Colonic mucosa (tissue), 4 donors: ENCODE results near the gene FAM107B. TPM values are rescaled to one million over a fixed set of nuclear protein-coding genes. Genes with fewer than 3 reads are reported as not detected.

Experiments
- DNase-seq: peaks from one replicate; pipeline ENCODE4 v3.0.0-alpha.2; 2020
- H3K27ac ChIP-seq: fragments of 200-600 bp; one replicate; pipeline ENCODE4 v1.8.0; 2021
- H3K27me3 ChIP-seq: fragments of 200-600 bp; one replicate; pipeline ENCODE4 v1.8.0; 2021
- H3K36me3 ChIP-seq: fragments of 200-600 bp; one replicate; pipeline ENCODE4 v1.8.0; 2021
- H3K4me1 ChIP-seq: fragments of 200-600 bp; one replicate; pipeline ENCODE4 v1.8.0; 2021; ENCODE audit warnings: mild to moderate bottlenecking
- H3K4me3 ChIP-seq: fragments of 200-600 bp; one replicate; pipeline ENCODE4 v1.8.0; 2021
- H3K9ac ChIP-seq, 2 donors: one replicate each; pipeline ENCODE4 v1.7.0; 2013; ENCODE audit warnings: control low read depth in 2 of 2, low read depth in 2 of 2, low read length in 2 of 2
- H3K9me3 ChIP-seq: fragments of 200-600 bp; one replicate; pipeline ENCODE4 v1.8.0; 2021
- CTCF ChIP-seq: fragments of 200-600 bp; IDR thresholded peaks from one replicate; pipeline ENCODE4 v1.8.0; 2022; ENCODE audit warnings: antibody characterized with exemption, mild to moderate bottlenecking
- intact Hi-C: fragments of 100-400 bp; cut with DNase I; formaldehyde crosslinking; loops from one replicate; pipeline ENCODE4 v1.14.1; 2022
- total RNA-seq, 2 donors: library from RNA; stranded (reverse); fragmentation: NEBNext Ultra II Directional in 1 of 2; extraction: Animal tissue kit (Norgen Biotek cat#: 25700) in 1 of 2; gene quantifications; one replicate each; pipeline ENCODE4 v1.2.1, GENCODE V29; 2021
- donor health status: healthy.
- donor health status: DM: no; HTN: no; CAD: no.
- donor health status: DM: no; HTN: no; CAD: no.

Gene FAM107B
- total RNA-seq, 2 donors from 2014 or later = 36.3 to 71.5 TPM

GRCh38 chr10:14485986-14486385, 288.7 kb downstream of the FAM107B start:
- H3K4me1 ChIP-seq = peaks cover 4% of the 10 kb centered on the region
- intact Hi-C loops = loop anchor here (10.0 kb wide), 1 partner anchor 291 kb away; no protein-coding TSS in a partner anchor
- no peaks in the 10 kb centered on the region for H3K9me3 ChIP-seq
- no peak for TF ChIP-seq CTCF
- no peaks in the 10 kb centered on the region for H3K27me3 ChIP-seq
- no peaks in the 10 kb centered on the region for H3K36me3 ChIP-seq
- no peak overlapping the region for H3K27ac ChIP-seq
- no peak overlapping the region for H3K9ac ChIP-seq
- no peak overlapping the region for H3K4me3 ChIP-seq
- no peak for DNase-seq

GRCh38 chr10:14483417-14483816, 291.3 kb downstream of the FAM107B start:
- Histone ChIP-seq H3K4me3 (no peak overlapping the region), H3K4me1 (peaks cover 2% of the 10 kb centered on the region), H3K36me3 (no peaks in the 10 kb centered on the region), H3K27me3 (no peaks in the 10 kb centered on the region), H3K27ac (no peak overlapping the region), H3K9me3 (no peaks in the 10 kb centered on the region), H3K9ac (no peak overlapping the region)
- no peak for DNase-seq
- intact Hi-C loops = loop anchor here (10.0 kb wide), 1 partner anchor 289 kb away; no protein-coding TSS in a partner anchor
- no peak for TF ChIP-seq CTCF

- DNase-seq = no peak
- Histone ChIP-seq H3K9me3 (no peaks in the 10 kb centered on the region), H3K27ac (no peak overlapping the region), H3K9ac (no peak overlapping the region), H3K36me3 (no peaks in the 10 kb centered on the region), H3K4me1 (no peaks in the 10 kb centered on the region), H3K27me3 (no peaks in the 10 kb centered on the region), H3K4me3 (no peak overlapping the region)
- intact Hi-C loops = loop anchor here (10.0 kb wide), 1 partner anchor 287 kb away; no protein-coding TSS in a partner anchor
- TF ChIP-seq CTCF = no peak
Measured at GRCh38 chr10:14481752-14482151, 292.9 kb downstream of the FAM107B start.

GRCh38 chr10:14481014-14481413, 293.7 kb downstream of the FAM107B start:
- H3K9ac ChIP-seq = no peak overlapping the region
- no peaks in the 10 kb centered on the region for H3K4me1 ChIP-seq
- no peaks in the 10 kb centered on the region for H3K36me3 ChIP-seq
- H3K9me3 ChIP-seq = no peaks in the 10 kb centered on the region
- no peak overlapping the region for H3K4me3 ChIP-seq
- no peak for TF ChIP-seq CTCF
- no peak for DNase-seq
- H3K27me3 ChIP-seq = no peaks in the 10 kb centered on the region
- intact Hi-C loops = loop anchor here (10.0 kb wide), 1 partner anchor 286 kb away; no protein-coding TSS in a partner anchor
- no peak overlapping the region for H3K27ac ChIP-seq

GRCh38 chr10:14478604-14479003, 296.1 kb downstream of the FAM107B start:
- Histone ChIP-seq H3K9me3 (no peaks in the 10 kb centered on the region), H3K9ac (no peak overlapping the region), H3K4me3 (no peak overlapping the region), H3K27me3 (no peaks in the 10 kb centered on the region), H3K27ac (no peak overlapping the region), H3K4me1 (no peaks in the 10 kb centered on the region), H3K36me3 (no peaks in the 10 kb centered on the region)
- DNase-seq = no peak
- intact Hi-C loops = loop anchor here (10.0 kb wide), 1 partner anchor 694 kb away; no protein-coding TSS in a partner anchor
- peak; percentile 19 for TF ChIP-seq CTCF
